Type B pancreatic cell (in vitro differentiated cells): ENCODE results near the gene CDC42BPB. TPM values are rescaled to one million over a fixed set of nuclear protein-coding genes. Genes with fewer than 3 reads are reported as not detected.
A peak's percentile ranks its signal among the peaks of the same experiment; 100 is the strongest.

Experiments
- DNase-seq: peaks from one replicate; pipeline ENCODE4 v3.0.0; 2021; ENCODE audit warnings: mixed read lengths; ENCODE audit not compliant: unreplicated experiment; ENCODE audit errors: extremely low spot score
- H3K27ac Mint-ChIP-seq: 2 replicates; pipeline ENCODE4 v1.8.0; 2021; ENCODE audit warnings: mild to moderate bottlenecking, mixed read lengths
- H3K27me3 Mint-ChIP-seq: 2 replicates; pipeline ENCODE4 v1.8.0; 2021; ENCODE audit warnings: mixed read lengths
- H3K36me3 Mint-ChIP-seq: 2 replicates; pipeline ENCODE4 v1.8.0; 2021; ENCODE audit warnings: mixed read lengths
- H3K4me1 Mint-ChIP-seq: one replicate; pipeline ENCODE4 v1.8.0; 2021; ENCODE audit warnings: mixed read lengths; ENCODE audit not compliant: unreplicated experiment
- H3K4me3 Mint-ChIP-seq: 2 replicates; pipeline ENCODE4 v1.8.0; 2021; ENCODE audit warnings: mild to moderate bottlenecking, mixed read lengths
- H3K9me3 Mint-ChIP-seq: 2 replicates; pipeline ENCODE4 v1.8.0; 2021; ENCODE audit warnings: mixed read lengths
- total RNA-seq: library from RNA; stranded (reverse); gene quantifications from 2 replicates; pipeline ENCODE4 v1.2.1, GENCODE V29; 2021; ENCODE audit warnings: low replicate concordance
- TF ChIP-seq, protein P1 (sequence below): fragments of 200-600 bp; sonication (generic); conservative IDR thresholded peaks from 2 replicates; pipeline ENCODE4 v1.5.0; 2021; ENCODE audit warnings: antibody characterized with exemption, mild to moderate bottlenecking

Gene CDC42BPB
- total RNA-seq, 1 donor from 2014 or later, result 88.6 TPM

- DNase-seq, result no peak
- H3K36me3 Mint-ChIP-seq, result peaks cover 17% of the 10 kb centered on the region
- H3K27ac Mint-ChIP-seq, result peak overlapping the region; percentile 68
- no peaks in the 10 kb centered on the region for H3K27me3 Mint-ChIP-seq
- H3K9me3 Mint-ChIP-seq, result peaks cover 4% of the 10 kb centered on the region
- H3K4me3 Mint-ChIP-seq, result no peak overlapping the region
- TF ChIP-seq, protein P1, sequence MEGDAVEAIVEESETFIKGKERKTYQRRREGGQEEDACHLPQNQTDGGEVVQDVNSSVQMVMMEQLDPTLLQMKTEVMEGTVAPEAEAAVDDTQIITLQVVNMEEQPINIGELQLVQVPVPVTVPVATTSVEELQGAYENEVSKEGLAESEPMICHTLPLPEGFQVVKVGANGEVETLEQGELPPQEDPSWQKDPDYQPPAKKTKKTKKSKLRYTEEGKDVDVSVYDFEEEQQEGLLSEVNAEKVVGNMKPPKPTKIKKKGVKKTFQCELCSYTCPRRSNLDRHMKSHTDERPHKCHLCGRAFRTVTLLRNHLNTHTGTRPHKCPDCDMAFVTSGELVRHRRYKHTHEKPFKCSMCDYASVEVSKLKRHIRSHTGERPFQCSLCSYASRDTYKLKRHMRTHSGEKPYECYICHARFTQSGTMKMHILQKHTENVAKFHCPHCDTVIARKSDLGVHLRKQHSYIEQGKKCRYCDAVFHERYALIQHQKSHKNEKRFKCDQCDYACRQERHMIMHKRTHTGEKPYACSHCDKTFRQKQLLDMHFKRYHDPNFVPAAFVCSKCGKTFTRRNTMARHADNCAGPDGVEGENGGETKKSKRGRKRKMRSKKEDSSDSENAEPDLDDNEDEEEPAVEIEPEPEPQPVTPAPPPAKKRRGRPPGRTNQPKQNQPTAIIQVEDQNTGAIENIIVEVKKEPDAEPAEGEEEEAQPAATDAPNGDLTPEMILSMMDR, result no peak
- H3K4me1 Mint-ChIP-seq, result peaks cover 49% of the 10 kb centered on the region
Observed at GRCh38 chr14:103022002-103022684, 35.2 kb downstream of the CDC42BPB start.

DNA sequence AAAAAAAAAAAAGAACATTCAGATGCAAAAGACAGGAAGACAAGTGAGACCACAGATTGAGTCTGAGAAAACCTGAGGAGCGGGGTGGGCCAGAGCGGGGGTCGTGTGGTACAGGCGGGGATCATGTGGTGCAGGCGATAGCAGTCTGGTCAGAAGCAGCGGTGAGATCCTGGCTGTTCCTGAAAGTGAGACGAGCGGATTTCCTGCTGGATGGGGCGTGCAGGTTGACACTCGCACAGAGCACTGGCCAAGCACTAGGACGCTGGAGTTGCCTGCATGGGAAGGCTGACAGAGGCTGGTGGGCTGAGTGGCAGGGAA is 35.7 kb downstream of the CDC42BPB start:
- TF ChIP-seq, protein P1, result no peak
- Mint-ChIP-seq H3K9me3 (no peaks in the 10 kb centered on the region), H3K36me3 (peaks cover 14% of the 10 kb centered on the region), H3K4me1 (peaks cover 49% of the 10 kb centered on the region), H3K27me3 (no peaks in the 10 kb centered on the region), H3K27ac (peak overlapping the region; percentile 68), H3K4me3 (no peak overlapping the region)
- DNase-seq, result no peak

GRCh38 chr14:103020271-103021170 is 36.8 kb downstream of the CDC42BPB start:
- Mint-ChIP-seq H3K4me3 (no peak overlapping the region), H3K27me3 (no peaks in the 10 kb centered on the region), H3K9me3 (no peaks in the 10 kb centered on the region), H3K27ac (no peak overlapping the region), H3K36me3 (peaks cover 14% of the 10 kb centered on the region), H3K4me1 (peaks cover 50% of the 10 kb centered on the region)
- TF ChIP-seq, protein P1, result no peak
- DNase-seq, result no peak

DNA sequence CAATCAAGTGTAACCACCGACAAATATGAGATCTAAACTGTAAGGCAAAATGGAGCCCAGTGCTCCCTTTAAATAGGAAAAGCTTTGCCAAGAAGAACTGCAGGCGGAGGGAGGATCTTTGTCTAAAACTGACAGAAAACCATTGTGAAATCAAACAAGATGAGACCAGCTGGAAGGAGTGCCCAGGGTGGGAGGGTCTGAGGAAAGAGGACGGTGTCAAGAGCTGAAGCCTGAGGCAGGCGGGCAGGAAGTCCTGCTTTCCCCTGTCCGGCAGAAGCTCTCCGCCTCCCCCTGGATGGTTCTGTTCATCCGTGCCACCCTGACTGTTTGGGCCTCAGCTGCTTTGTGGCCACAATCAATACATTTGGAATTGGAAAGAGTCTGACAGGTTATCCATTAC is 37.5 kb downstream of the CDC42BPB start:
- peaks cover 52% of the 10 kb centered on the region for H3K4me1 Mint-ChIP-seq
- peak overlapping the region; percentile 19 for H3K27ac Mint-ChIP-seq

DNA sequence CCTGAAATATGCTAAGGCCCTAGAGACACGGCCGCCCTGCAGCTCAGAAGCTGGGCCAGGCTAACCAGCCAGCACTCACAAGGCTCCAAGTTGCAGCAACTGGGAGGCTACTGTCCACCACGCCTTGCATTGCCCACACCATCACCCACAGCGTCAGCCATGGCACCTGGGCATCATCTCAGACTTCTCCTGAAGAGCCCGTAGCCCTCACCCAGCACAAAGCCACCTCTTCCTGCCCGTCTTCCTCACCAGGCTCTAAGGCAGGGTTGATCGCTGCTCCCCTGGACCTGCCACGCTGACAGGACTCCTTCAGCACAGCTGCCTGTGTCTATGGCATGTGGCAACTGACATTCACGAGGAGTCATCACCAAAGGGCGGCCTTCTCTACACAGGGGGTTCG is 38.1 kb downstream of the CDC42BPB start:
- no peak overlapping the region for H3K4me3 Mint-ChIP-seq
- H3K9me3 Mint-ChIP-seq, result no peaks in the 10 kb centered on the region
- peaks cover 17% of the 10 kb centered on the region for H3K36me3 Mint-ChIP-seq
- H3K4me1 Mint-ChIP-seq, result peaks cover 56% of the 10 kb centered on the region
- TF ChIP-seq, protein P1, result no peak
- DNase-seq, result no peak
- no peak overlapping the region for H3K27ac Mint-ChIP-seq
- no peaks in the 10 kb centered on the region for H3K27me3 Mint-ChIP-seq

More for the DNA sequence above, 37.5 kb downstream of the CDC42BPB start:
- Mint-ChIP-seq H3K36me3 (peaks cover 17% of the 10 kb centered on the region), H3K27me3 (no peaks in the 10 kb centered on the region), H3K9me3 (no peaks in the 10 kb centered on the region), H3K4me3 (no peak overlapping the region)
- no peak for DNase-seq
- TF ChIP-seq, protein P1, result no peak
